HL-60 (cell line): ENCODE data around the gene C17orf67.

Experiments used
- DNase-seq, 2 experiments: peaks; one replicate each; pipeline ENCODE4 v3.0.0-alpha.2; 2010 to 2020; ENCODE audit warnings: low read depth in 1 of 2, low spot score in 1 of 2
- H3K27ac ChIP-seq: fragments of 250-450 bp; sonication (Bioruptor Pico); replicated peaks from 2 replicates; pipeline ENCODE4 v1.5.1; 2020; ENCODE audit warnings: mild to moderate bottlenecking, moderate library complexity
- H3K27me3 ChIP-seq: fragments of 250-450 bp; sonication (Bioruptor Pico); 2 replicates; pipeline ENCODE4 v1.5.1; 2021; ENCODE audit warnings: mild to moderate bottlenecking, moderate library complexity; ENCODE audit not compliant: insufficient read depth, poor library complexity, severe bottlenecking
- H3K4me3 ChIP-seq: replicated peaks from 2 replicates; pipeline ENCODE4 v1.5.1; 2011; ENCODE audit warnings: mild to moderate bottlenecking, control low read depth, low read length; ENCODE audit not compliant: insufficient read depth
- GABPA ChIP-seq: IDR thresholded peaks from 2 replicates; pipeline ENCODE4 v1.6.1; 2012; ENCODE audit warnings: low read depth
- POLR2AphosphoS5 ChIP-seq: IDR thresholded peaks from 2 replicates; pipeline ENCODE4 v1.6.1; 2012; ENCODE audit warnings: low read depth
- SPI1 ChIP-seq: IDR thresholded peaks from 2 replicates; pipeline ENCODE4 v1.6.1; 2012; ENCODE audit warnings: low read depth, mild to moderate bottlenecking, borderline replicate concordance
- TF ChIP-seq, protein P1 (sequence below): IDR thresholded peaks from one replicate; pipeline ENCODE4 v1.5.1; 2011; ENCODE audit warnings: low read length, control low read depth, inconsistent platforms; ENCODE audit not compliant: insufficient read depth
- TF ChIP-seq, protein P2 (sequence below): IDR thresholded peaks from 2 replicates; pipeline ENCODE4 v1.6.1; 2012; ENCODE audit warnings: low read depth; ENCODE audit not compliant: insufficient replicate concordance

The C17orf67 gene

DNA sequence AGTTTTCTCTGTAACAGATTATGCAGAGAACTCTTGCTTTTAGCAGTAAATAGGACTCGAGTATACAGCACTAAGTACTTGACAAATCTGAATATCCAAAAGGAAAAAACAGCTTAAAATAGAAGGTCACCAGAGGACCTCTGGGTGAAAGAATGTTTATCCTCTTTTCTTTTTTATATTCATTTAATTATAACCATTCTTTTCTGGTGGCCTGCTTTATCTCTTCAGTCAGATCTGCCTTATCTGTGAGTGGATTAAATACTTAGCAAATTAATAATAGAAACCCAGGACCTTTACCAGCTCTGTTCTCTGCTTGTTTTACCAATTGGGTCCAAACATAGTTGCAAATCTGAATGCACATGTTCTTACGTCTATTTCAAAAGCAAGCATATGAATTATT is 8.9 kb upstream of the C17orf67 start:
- Histone ChIP-seq H3K27me3 (no peaks in the 10 kb centered on the region), H3K4me3 (no peak overlapping the region), H3K27ac (no peak overlapping the region)
- TF ChIP-seq POLR2AphosphoS5 (no peak), SPI1 (no peak), GABPA (no peak)
- TF ChIP-seq, protein P1, sequence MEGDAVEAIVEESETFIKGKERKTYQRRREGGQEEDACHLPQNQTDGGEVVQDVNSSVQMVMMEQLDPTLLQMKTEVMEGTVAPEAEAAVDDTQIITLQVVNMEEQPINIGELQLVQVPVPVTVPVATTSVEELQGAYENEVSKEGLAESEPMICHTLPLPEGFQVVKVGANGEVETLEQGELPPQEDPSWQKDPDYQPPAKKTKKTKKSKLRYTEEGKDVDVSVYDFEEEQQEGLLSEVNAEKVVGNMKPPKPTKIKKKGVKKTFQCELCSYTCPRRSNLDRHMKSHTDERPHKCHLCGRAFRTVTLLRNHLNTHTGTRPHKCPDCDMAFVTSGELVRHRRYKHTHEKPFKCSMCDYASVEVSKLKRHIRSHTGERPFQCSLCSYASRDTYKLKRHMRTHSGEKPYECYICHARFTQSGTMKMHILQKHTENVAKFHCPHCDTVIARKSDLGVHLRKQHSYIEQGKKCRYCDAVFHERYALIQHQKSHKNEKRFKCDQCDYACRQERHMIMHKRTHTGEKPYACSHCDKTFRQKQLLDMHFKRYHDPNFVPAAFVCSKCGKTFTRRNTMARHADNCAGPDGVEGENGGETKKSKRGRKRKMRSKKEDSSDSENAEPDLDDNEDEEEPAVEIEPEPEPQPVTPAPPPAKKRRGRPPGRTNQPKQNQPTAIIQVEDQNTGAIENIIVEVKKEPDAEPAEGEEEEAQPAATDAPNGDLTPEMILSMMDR, result no peak
- TF ChIP-seq, protein P2, sequence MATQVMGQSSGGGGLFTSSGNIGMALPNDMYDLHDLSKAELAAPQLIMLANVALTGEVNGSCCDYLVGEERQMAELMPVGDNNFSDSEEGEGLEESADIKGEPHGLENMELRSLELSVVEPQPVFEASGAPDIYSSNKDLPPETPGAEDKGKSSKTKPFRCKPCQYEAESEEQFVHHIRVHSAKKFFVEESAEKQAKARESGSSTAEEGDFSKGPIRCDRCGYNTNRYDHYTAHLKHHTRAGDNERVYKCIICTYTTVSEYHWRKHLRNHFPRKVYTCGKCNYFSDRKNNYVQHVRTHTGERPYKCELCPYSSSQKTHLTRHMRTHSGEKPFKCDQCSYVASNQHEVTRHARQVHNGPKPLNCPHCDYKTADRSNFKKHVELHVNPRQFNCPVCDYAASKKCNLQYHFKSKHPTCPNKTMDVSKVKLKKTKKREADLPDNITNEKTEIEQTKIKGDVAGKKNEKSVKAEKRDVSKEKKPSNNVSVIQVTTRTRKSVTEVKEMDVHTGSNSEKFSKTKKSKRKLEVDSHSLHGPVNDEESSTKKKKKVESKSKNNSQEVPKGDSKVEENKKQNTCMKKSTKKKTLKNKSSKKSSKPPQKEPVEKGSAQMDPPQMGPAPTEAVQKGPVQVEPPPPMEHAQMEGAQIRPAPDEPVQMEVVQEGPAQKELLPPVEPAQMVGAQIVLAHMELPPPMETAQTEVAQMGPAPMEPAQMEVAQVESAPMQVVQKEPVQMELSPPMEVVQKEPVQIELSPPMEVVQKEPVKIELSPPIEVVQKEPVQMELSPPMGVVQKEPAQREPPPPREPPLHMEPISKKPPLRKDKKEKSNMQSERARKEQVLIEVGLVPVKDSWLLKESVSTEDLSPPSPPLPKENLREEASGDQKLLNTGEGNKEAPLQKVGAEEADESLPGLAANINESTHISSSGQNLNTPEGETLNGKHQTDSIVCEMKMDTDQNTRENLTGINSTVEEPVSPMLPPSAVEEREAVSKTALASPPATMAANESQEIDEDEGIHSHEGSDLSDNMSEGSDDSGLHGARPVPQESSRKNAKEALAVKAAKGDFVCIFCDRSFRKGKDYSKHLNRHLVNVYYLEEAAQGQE, result no peak
- no peak for DNase-seq

DNA sequence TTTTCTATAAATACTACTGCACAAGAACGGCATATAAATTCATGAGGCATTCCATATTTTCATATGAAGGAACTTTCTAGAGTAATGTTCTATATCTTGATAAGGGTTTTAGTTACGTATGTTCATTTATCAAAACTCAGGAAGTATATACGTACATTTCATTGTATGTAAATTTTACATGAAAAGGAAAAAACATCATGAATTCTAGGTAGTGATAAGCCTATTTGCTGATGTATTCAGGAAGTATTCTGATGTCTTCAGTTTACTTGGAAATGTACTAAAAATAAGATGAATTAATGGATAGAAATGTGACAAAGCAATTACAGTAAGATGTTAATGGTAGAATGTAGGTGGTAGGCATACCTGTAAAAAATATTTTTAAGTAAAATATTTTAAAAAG is 5.0 kb upstream of the C17orf67 start:
- H3K4me3 ChIP-seq, result no peak overlapping the region
- no peak overlapping the region for H3K27ac ChIP-seq
- TF ChIP-seq SPI1 (no peak), GABPA (no peak), POLR2AphosphoS5 (no peak)
- TF ChIP-seq, protein P2, result no peak
- TF ChIP-seq, protein P1, result no peak
- no peaks in the 10 kb centered on the region for H3K27me3 ChIP-seq
- DNase-seq, result no peak

DNA sequence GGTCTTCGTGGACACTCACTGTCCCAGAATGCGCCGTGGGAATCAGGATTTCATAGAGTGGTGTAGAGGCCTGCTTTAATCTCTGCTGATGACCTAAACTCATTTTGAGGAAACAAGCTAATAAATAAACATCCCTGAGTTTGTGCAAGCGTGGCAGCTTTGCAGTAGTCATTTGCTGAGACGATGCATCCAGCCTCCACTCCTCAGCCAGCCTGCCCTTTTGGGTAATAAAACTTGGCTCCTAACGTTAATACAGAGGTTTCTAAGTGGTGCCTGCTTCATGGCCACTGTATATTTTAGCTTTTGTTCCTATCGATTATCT is 1.5 kb upstream of the C17orf67 start:
- H3K27ac ChIP-seq, result peak overlapping the region; percentile 15; the same call in 1 of the 2 replicates
- DNase-seq, result peak in 1 of 2 experiments; percentile 30
- peak overlapping the region; percentile 83 for H3K4me3 ChIP-seq
- H3K27me3 ChIP-seq, result no peaks in the 10 kb centered on the region
- TF ChIP-seq POLR2AphosphoS5 (no peak), GABPA (no peak), SPI1 (no peak)
- TF ChIP-seq, protein P2, result no peak
- TF ChIP-seq, protein P1, result no peak
